SK-N-SH (cell line): ENCODE measurements around the gene DENND1A. TPM values are rescaled to one million over a fixed set of nuclear protein-coding genes. Genes with fewer than 3 reads are reported as not detected.

Experiments
- CTCF ChIA-PET: fragments of 300-600, 350-600 bp; formaldehyde crosslinking; extraction: SDS; loops from one replicate; lab custom pipeline; 2021; lab: Yijun Ruan, JAX
- POLR2A ChIA-PET: fragments of 350-600 bp; sonication (Branson Sonifier 250); formaldehyde crosslinking; extraction: SDS; loops from one replicate; lab custom pipeline; 2020; ENCODE audit warnings: antibody characterized with exemption, inconsistent platforms; lab: Yijun Ruan, JAX
- DNase-seq: peaks from one replicate; pipeline ENCODE4 v3.0.0; 2012
- H2AFZ ChIP-seq: fragments of 200-600 bp; sonication (generic); 2 replicates; pipeline ENCODE4 v1.8.1; 2016; ENCODE audit warnings: antibody characterized with exemption, mild to moderate bottlenecking, low read depth
- H3F3A ChIP-seq: fragments of 200-600 bp; sonication (generic); replicated peaks from 2 replicates; pipeline ENCODE3; 2016; ENCODE audit warnings: antibody characterized with exemption, mild to moderate bottlenecking; ENCODE audit not compliant: insufficient read depth
- H3K27ac ChIP-seq, 2 experiments: fragments of 200-500 bp in 1 of 2; fragments of 200-600 bp in 1 of 2; sonication (Bioruptor generic) in 1 of 2; sonication (generic), shearing (Covaris generic) in 1 of 2; 2 replicates each; pipeline versions ENCODE4 v1.5.1 to v1.6.1; 2014 to 2016; ENCODE audit warnings: low read depth in 2 of 2, inconsistent platforms in 1 of 2, low read length in 1 of 2, mild to moderate bottlenecking in 1 of 2, mixed read lengths in 1 of 2
- H3K27me3 ChIP-seq: fragments of 200-600 bp; sonication (generic), shearing (Covaris generic); 2 replicates; pipeline ENCODE4 v1.6.1; 2016; ENCODE audit warnings: mixed run types; ENCODE audit not compliant: insufficient read depth
- H3K36me3 ChIP-seq, 2 experiments: fragments of 200-500 bp in 1 of 2; fragments of 200-600 bp in 1 of 2; sonication (Bioruptor generic) in 1 of 2; sonication (generic) in 1 of 2; replicated peaks in 1 of 2; 2 replicates each; pipeline versions ENCODE3 to v1.5.1; 2014 to 2016; ENCODE audit warnings: low read length in 1 of 2, mild to moderate bottlenecking in 1 of 2; ENCODE audit not compliant: insufficient read depth in 2 of 2, control insufficient read depth in 1 of 2
- H3K4me1 ChIP-seq, 2 experiments: fragments of 200-500 bp in 1 of 2; fragments of 200-600 bp in 1 of 2; sonication (Bioruptor generic) in 1 of 2; sonication (generic), shearing (Covaris generic) in 1 of 2; 2 replicates each; pipeline versions ENCODE4 v1.5.1 to v1.6.1; 2014 to 2016; ENCODE audit warnings: low read depth in 1 of 2, low read length in 1 of 2, mixed run types in 1 of 2; ENCODE audit not compliant: insufficient read depth in 2 of 2, control insufficient read depth in 1 of 2
- H3K4me2 ChIP-seq: fragments of 200-600 bp; sonication (generic), shearing (Covaris generic); 2 replicates; pipeline ENCODE4 v1.6.1; 2017; ENCODE audit warnings: mixed run types
- H3K4me3 ChIP-seq, 2 experiments: fragments of 200-500 bp in 1 of 2; fragments of 200-600 bp in 1 of 2; sonication (Bioruptor generic) in 1 of 2; sonication (generic), shearing (Covaris generic) in 1 of 2; 2 replicates each; pipeline versions ENCODE4 v1.5.1 to v1.8.1; 2014 to 2016; ENCODE audit warnings: low read depth in 2 of 2, inconsistent platforms in 1 of 2, low read length in 1 of 2, mild to moderate bottlenecking in 1 of 2, mixed read lengths in 1 of 2, moderate library complexity in 1 of 2
- H3K79me2 ChIP-seq: fragments of 200-600 bp; sonication (generic); 2 replicates; pipeline ENCODE4 v1.8.1; 2017; ENCODE audit warnings: mild to moderate bottlenecking; ENCODE audit not compliant: insufficient read depth
- H3K9ac ChIP-seq: fragments of 200-600 bp; sonication (generic); 2 replicates; pipeline ENCODE4 v1.6.1; 2017; ENCODE audit warnings: mixed run types
- H3K9me2 ChIP-seq: fragments of 200-600 bp; sonication (generic); 2 replicates; pipeline ENCODE4 v1.6.1; 2017; ENCODE audit warnings: mixed run types
- H3K9me3 ChIP-seq: fragments of 200-600 bp; sonication (generic); 2 replicates; pipeline ENCODE4 v1.6.1; 2017; ENCODE audit warnings: mixed run types, mild to moderate bottlenecking, moderate library complexity
- H4K20me1 ChIP-seq: fragments of 200-600 bp; sonication (generic); 2 replicates; pipeline ENCODE4 v1.6.1; 2017; ENCODE audit warnings: mild to moderate bottlenecking, mixed run types; ENCODE audit not compliant: insufficient read depth
- MXI1 ChIP-seq: IDR thresholded peaks from 2 replicates; pipeline ENCODE4 v1.6.1; 2012; ENCODE audit warnings: mild to moderate bottlenecking, low read depth, low read length, improper control_type of control experiment
- POLR2AphosphoS5 ChIP-seq: IDR thresholded peaks from 2 replicates; pipeline ENCODE4 v1.6.1; 2012; ENCODE audit warnings: low read depth, low read length
- RFX5 ChIP-seq: IDR thresholded peaks from 2 replicates; pipeline ENCODE4 v1.6.1; 2012; ENCODE audit warnings: mild to moderate bottlenecking, improper control_type of control experiment, low read length
- SIN3A ChIP-seq: IDR thresholded peaks from 2 replicates; pipeline ENCODE4 v1.6.1; 2012; ENCODE audit warnings: low read depth, mild to moderate bottlenecking, low read length, moderate library complexity, borderline replicate concordance
- WGBS: methylation state at CpG from one replicate; pipeline ENCODE4 v1.1.6; 2017; ENCODE audit warnings: low lambda C conversion rate; 5-methylcytosine and 5-hydroxymethylcytosine counted together
- polyA plus RNA-seq, 3 experiments: library from polyadenylated mRNA; depleted of rRNA; stranded (reverse); fragments of >200 nt; gene quantifications; 2 replicates each; pipeline ENCODE4 v1.2.3, GENCODE V29; 2012
- TF ChIP-seq, protein P1 (sequence below): IDR thresholded peaks from 2 replicates; pipeline ENCODE4 v1.6.1; 2012; ENCODE audit warnings: mild to moderate bottlenecking, low read depth, low read length, moderate library complexity
- TF ChIP-seq, protein P2 (sequence below): fragments of 150-350 bp; IDR thresholded peaks from 2 replicates; pipeline ENCODE4 v1.6.1; 2017; ENCODE audit warnings: antibody characterized with exemption, low read length, low read depth, borderline replicate concordance
- TF ChIP-seq, protein P3 (sequence below): IDR thresholded peaks from 2 replicates; pipeline ENCODE4; 2012

Gene DENND1A
- polyA plus RNA-seq, 1 of the 3 experiments (the other 2 are of a cell fraction), result 25.4 TPM

DNA sequence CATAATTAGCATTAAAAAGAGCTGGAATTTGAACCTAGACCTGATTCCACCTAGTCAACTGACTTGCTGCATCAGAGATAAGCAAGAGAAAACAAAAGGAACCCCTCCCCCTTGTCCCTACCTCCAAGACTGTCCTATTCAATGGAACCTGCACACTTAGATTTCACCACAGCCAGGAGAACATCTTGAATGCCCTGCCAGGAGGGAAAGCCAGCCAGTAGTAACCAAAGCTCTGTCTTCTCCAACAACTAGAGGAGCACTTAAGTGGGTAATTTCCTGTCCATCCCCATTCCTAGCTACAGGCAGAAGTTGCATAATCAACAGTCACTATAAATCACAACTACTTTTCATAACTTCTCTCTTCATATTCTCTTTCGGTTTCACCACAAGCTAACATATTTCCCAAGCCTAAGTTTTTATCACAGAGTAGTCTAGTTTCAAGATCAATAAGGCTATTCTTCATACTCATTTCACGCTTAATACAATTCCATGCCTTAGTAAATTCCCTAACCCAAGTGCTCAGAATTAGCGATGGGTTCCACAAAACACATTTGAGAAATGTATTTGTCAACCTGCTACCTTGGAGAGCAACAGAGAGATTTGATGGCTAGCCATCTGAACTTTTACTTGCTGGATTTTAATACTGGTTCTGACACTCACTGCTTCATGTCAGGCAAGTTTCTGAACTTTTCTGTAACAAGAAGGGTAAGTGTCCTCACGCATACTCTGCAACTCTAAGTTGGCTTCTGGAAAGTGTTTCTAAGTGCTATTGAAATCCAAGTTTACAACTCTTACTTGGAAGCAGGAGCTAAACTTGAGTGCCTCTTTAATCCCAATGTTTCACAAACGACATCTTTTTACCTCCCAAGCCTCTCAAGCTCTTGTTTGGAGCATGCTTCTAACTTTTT, 2.0 kb downstream of the DENND1A start:
- peaks cover 20 to 31% of the 10 kb centered on the region in 2 experiments; a peak in 3 of 4 replicates for H3K4me1 ChIP-seq
- TF ChIP-seq SIN3A (no peak), RFX5 (no peak), POLR2AphosphoS5 (no peak)
- TF ChIP-seq, protein P1, sequence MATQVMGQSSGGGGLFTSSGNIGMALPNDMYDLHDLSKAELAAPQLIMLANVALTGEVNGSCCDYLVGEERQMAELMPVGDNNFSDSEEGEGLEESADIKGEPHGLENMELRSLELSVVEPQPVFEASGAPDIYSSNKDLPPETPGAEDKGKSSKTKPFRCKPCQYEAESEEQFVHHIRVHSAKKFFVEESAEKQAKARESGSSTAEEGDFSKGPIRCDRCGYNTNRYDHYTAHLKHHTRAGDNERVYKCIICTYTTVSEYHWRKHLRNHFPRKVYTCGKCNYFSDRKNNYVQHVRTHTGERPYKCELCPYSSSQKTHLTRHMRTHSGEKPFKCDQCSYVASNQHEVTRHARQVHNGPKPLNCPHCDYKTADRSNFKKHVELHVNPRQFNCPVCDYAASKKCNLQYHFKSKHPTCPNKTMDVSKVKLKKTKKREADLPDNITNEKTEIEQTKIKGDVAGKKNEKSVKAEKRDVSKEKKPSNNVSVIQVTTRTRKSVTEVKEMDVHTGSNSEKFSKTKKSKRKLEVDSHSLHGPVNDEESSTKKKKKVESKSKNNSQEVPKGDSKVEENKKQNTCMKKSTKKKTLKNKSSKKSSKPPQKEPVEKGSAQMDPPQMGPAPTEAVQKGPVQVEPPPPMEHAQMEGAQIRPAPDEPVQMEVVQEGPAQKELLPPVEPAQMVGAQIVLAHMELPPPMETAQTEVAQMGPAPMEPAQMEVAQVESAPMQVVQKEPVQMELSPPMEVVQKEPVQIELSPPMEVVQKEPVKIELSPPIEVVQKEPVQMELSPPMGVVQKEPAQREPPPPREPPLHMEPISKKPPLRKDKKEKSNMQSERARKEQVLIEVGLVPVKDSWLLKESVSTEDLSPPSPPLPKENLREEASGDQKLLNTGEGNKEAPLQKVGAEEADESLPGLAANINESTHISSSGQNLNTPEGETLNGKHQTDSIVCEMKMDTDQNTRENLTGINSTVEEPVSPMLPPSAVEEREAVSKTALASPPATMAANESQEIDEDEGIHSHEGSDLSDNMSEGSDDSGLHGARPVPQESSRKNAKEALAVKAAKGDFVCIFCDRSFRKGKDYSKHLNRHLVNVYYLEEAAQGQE, result peak; percentile 93
- TF ChIP-seq, protein P2, sequence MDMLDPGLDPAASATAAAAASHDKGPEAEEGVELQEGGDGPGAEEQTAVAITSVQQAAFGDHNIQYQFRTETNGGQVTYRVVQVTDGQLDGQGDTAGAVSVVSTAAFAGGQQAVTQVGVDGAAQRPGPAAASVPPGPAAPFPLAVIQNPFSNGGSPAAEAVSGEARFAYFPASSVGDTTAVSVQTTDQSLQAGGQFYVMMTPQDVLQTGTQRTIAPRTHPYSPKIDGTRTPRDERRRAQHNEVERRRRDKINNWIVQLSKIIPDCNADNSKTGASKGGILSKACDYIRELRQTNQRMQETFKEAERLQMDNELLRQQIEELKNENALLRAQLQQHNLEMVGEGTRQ, result no peak
- TF ChIP-seq, protein P3, sequence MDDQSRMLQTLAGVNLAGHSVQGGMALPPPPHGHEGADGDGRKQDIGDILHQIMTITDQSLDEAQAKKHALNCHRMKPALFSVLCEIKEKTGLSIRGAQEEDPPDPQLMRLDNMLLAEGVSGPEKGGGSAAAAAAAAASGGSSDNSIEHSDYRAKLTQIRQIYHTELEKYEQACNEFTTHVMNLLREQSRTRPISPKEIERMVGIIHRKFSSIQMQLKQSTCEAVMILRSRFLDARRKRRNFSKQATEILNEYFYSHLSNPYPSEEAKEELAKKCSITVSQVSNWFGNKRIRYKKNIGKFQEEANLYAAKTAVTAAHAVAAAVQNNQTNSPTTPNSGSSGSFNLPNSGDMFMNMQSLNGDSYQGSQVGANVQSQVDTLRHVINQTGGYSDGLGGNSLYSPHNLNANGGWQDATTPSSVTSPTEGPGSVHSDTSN, result peak; percentile 39; the same call in 1 of the 2 replicates
- TF ChIP-seq, all 33 proteins: peak for 2
- Histone ChIP-seq H3K9me3 (no peaks in the 10 kb centered on the region), H3K36me3 (no peaks in the 10 kb centered on the region), H3K9ac (no peak overlapping the region), H3K4me2 (peak overlapping the region; percentile 97), H2AFZ (no peak overlapping the region), H3K9me2 (no peaks in the 10 kb centered on the region), H3K79me2 (peaks cover 39% of the 10 kb centered on the region), H3K27me3 (no peaks in the 10 kb centered on the region), H3F3A (peaks cover 13% of the 10 kb centered on the region), H3K4me3 (peak overlapping the region in 1 of 2 experiments; percentile 80; a peak in 2 of 4 replicates), H3K27ac (no peak overlapping the region; a peak in 1 of 4 replicates), H4K20me1 (peaks cover 28% of the 10 kb centered on the region)
- 92% methylated on average over 5 of the region's 5 CpGs for WGBS
- DNase-seq, result no peak
- POLR2A ChIA-PET, result no interaction called here
- CTCF ChIA-PET, result no interaction called here

DNA sequence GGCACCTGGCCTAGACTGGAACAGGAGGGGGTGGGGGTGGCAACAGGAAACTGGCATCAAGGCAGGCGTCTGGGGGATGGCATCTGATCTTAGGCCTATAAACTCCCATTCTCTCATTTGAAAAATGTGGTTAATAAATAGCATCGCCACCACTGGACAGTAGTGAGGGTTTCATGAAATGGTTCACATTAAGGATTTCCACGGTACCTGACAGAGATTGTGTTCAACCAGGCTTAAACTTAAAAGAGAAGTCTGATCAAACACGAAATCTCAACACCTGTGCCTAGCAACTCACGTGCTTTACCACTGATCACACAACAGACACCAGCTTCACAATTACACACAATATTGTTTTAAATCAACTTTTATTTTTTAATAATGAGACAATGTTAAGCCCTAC, 3.0 kb downstream of the DENND1A start:
- Histone ChIP-seq H3K79me2 (peaks cover 39% of the 10 kb centered on the region), H3K4me1 (peaks cover 20 to 31% of the 10 kb centered on the region in 2 experiments; a peak in 3 of 4 replicates), H3K27me3 (no peaks in the 10 kb centered on the region), H3K36me3 (no peaks in the 10 kb centered on the region), H3K9ac (no peak overlapping the region), H3F3A (peaks cover 13% of the 10 kb centered on the region), H3K9me2 (no peaks in the 10 kb centered on the region), H3K9me3 (no peaks in the 10 kb centered on the region), H3K4me2 (no peak overlapping the region), H2AFZ (no peak overlapping the region), H3K27ac (no peak overlapping the region), H4K20me1 (peaks cover 28% of the 10 kb centered on the region), H3K4me3 (no peak overlapping the region)
- no peak for DNase-seq
- ChIA-PET CTCF (no interaction called here), POLR2A (no interaction called here)
- 98% methylated on average over 5 of the region's 5 CpGs for WGBS
- TF ChIP-seq MXI1, result no peak
